ENCODE measurements around the gene TRAM2. TPM values are rescaled to one million over a fixed set of nuclear protein-coding genes. Genes with fewer than 3 reads are reported as not detected.

The TRAM2 gene
- total RNA-seq, 1 experiment from 2014 or later = 17.7 TPM

GRCh38 chr6:52512199-52512598 lies 64.7 kb downstream of the TRAM2 start:
- H3K9me2 ChIP-seq (replicated peaks; ENCODE audit: low read length) = no peaks in the 10 kb centered on the region
- no peaks in the 10 kb centered on the region for H4K20me1 ChIP-seq (ENCODE audit: low read length)
- ChIA-PET CTCF (no interaction called here), POLR2A (ENCODE audit: unreplicated experiment) (no interaction called here)
- ATAC-seq = peak; percentile 98
- H2AFZ ChIP-seq (ENCODE audit: low read length) = no peak overlapping the region
- H3K4me3 ChIP-seq (ENCODE audit: low read length) = no peak overlapping the region
- no peaks in the 10 kb centered on the region for H3K27me3 ChIP-seq (ENCODE audit: low read length)
- TF ChIP-seq EZH2 (IDR thresholded peaks at IDR 0.05; ENCODE audit: low read length, unreplicated experiment) (no peak), EZH2phosphoT487 (IDR thresholded peaks at IDR 0.05; ENCODE audit: borderline replicate concordance, low read length) (no peak)
- TF ChIP-seq, protein P1, sequence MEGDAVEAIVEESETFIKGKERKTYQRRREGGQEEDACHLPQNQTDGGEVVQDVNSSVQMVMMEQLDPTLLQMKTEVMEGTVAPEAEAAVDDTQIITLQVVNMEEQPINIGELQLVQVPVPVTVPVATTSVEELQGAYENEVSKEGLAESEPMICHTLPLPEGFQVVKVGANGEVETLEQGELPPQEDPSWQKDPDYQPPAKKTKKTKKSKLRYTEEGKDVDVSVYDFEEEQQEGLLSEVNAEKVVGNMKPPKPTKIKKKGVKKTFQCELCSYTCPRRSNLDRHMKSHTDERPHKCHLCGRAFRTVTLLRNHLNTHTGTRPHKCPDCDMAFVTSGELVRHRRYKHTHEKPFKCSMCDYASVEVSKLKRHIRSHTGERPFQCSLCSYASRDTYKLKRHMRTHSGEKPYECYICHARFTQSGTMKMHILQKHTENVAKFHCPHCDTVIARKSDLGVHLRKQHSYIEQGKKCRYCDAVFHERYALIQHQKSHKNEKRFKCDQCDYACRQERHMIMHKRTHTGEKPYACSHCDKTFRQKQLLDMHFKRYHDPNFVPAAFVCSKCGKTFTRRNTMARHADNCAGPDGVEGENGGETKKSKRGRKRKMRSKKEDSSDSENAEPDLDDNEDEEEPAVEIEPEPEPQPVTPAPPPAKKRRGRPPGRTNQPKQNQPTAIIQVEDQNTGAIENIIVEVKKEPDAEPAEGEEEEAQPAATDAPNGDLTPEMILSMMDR (conservative IDR thresholded peaks at IDR 0.05; ENCODE audit: low read depth, low read length) = no peak
- intact Hi-C loops (cut with micrococcal nuclease) = no loop called here
- peak; percentile 57 for DNase-seq
- no peaks in the 10 kb centered on the region for H3F3A ChIP-seq (ENCODE audit: low read length, unreplicated experiment)
- no peak overlapping the region for H3K9ac ChIP-seq (ENCODE audit: low read length)
- peak overlapping the region; percentile 53 for H3K4me2 ChIP-seq (ENCODE audit: low read length)
- H3K4me1 ChIP-seq (ENCODE audit: insufficient read depth, low read length) = peaks cover 37% of the 10 kb centered on the region
- no TSS peak for BruUV-seq (replicated peaks)
- H3K27ac ChIP-seq (ENCODE audit: low read length) = peak overlapping the region; percentile 37
- H3K9me3 ChIP-seq (ENCODE audit: low read length) = no peaks in the 10 kb centered on the region
- H3K36me3 ChIP-seq (ENCODE audit: low read depth, low read length) = peaks cover 19% of the 10 kb centered on the region
- H3K79me2 ChIP-seq (ENCODE audit: low read length) = peaks cover 8% of the 10 kb centered on the region

GRCh38 chr6:52511572-52512151 lies 65.2 kb downstream of the TRAM2 start:
- Histone ChIP-seq H3K79me2 (ENCODE audit: low read length) (0 out of 2 replicates have a peak, but pooled peaks cover 2% of the 10 kb centered on the region), H3K9ac (ENCODE audit: low read length) (no peak overlapping the region), H3F3A (ENCODE audit: low read length, unreplicated experiment) (no peaks in the 10 kb centered on the region), H4K20me1 (ENCODE audit: low read length) (no peaks in the 10 kb centered on the region), H3K36me3 (ENCODE audit: low read depth, low read length) (peaks cover 23% of the 10 kb centered on the region), H3K9me3 (ENCODE audit: low read length) (no peaks in the 10 kb centered on the region), H3K27ac (ENCODE audit: low read length) (peak overlapping the region; percentile 37), H3K4me3 (ENCODE audit: low read length) (no peak overlapping the region), H3K4me2 (ENCODE audit: low read length) (peak overlapping the region; percentile 53), H2AFZ (ENCODE audit: low read length) (no peak overlapping the region), H3K27me3 (ENCODE audit: low read length) (no peaks in the 10 kb centered on the region), H3K4me1 (ENCODE audit: insufficient read depth, low read length) (peaks cover 34% of the 10 kb centered on the region), H3K9me2 (replicated peaks; ENCODE audit: low read length) (no peaks in the 10 kb centered on the region)
- ATAC-seq (no peak), DNase-seq (peak; percentile 13)
- ChIA-PET CTCF (no interaction called here), POLR2A (ENCODE audit: unreplicated experiment) (no interaction called here)
- BruUV-seq (replicated peaks) = no TSS peak
- TF ChIP-seq, protein P1 (conservative IDR thresholded peaks at IDR 0.05; ENCODE audit: low read depth, low read length) = no peak
- TF ChIP-seq EZH2phosphoT487 (IDR thresholded peaks at IDR 0.05; ENCODE audit: borderline replicate concordance, low read length) (no peak), EZH2 (IDR thresholded peaks at IDR 0.05; ENCODE audit: low read length, unreplicated experiment) (no peak)
- intact Hi-C loops (cut with micrococcal nuclease) = no loop called here

- H3K36me3 ChIP-seq (ENCODE audit: low read depth, low read length) = peaks cover 20% of the 10 kb centered on the region
- H3K4me3 ChIP-seq (ENCODE audit: low read length) = no peak overlapping the region
- no peaks in the 10 kb centered on the region for H3K79me2 ChIP-seq (ENCODE audit: low read length)
- H3K27ac ChIP-seq (ENCODE audit: low read length) = no peak overlapping the region
- intact Hi-C loops (cut with micrococcal nuclease) = no loop called here
- ChIA-PET POLR2A (ENCODE audit: unreplicated experiment) (no interaction called here), CTCF (no interaction called here)
- H3K9me3 ChIP-seq (ENCODE audit: low read length) = no peaks in the 10 kb centered on the region
- no peak for ATAC-seq
- no peaks in the 10 kb centered on the region for H4K20me1 ChIP-seq (ENCODE audit: low read length)
- BruUV-seq (replicated peaks) = no TSS peak
- H2AFZ ChIP-seq (ENCODE audit: low read length) = no peak overlapping the region
- TF ChIP-seq EZH2phosphoT487 (IDR thresholded peaks at IDR 0.05; ENCODE audit: borderline replicate concordance, low read length) = no peak
- no peak for TF ChIP-seq EZH2 (IDR thresholded peaks at IDR 0.05; ENCODE audit: low read length, unreplicated experiment)
- TF ChIP-seq, protein P1 (conservative IDR thresholded peaks at IDR 0.05; ENCODE audit: low read depth, low read length) = no peak
- H3K27me3 ChIP-seq (ENCODE audit: low read length) = no peaks in the 10 kb centered on the region
- DNase-seq = no peak
- no peak overlapping the region for H3K9ac ChIP-seq (ENCODE audit: low read length)
- peaks cover 34% of the 10 kb centered on the region for H3K4me1 ChIP-seq (ENCODE audit: insufficient read depth, low read length)
- no peak overlapping the region for H3K4me2 ChIP-seq (ENCODE audit: low read length)
- H3K9me2 ChIP-seq (replicated peaks; ENCODE audit: low read length) = no peaks in the 10 kb centered on the region
- H3F3A ChIP-seq (ENCODE audit: low read length, unreplicated experiment) = no peaks in the 10 kb centered on the region
Measured at GRCh38 chr6:52511163-52511562, 65.7 kb downstream of the TRAM2 start.

Data from PC-3 (cell line).